HEK293 (cell line): ENCODE data around the gene THBD.
A peak's percentile ranks its signal among the peaks of the same experiment; 100 is the strongest.

Source experiments
- CTCF ChIA-PET: fragments of 350-600 bp; formaldehyde crosslinking; extraction: SDS; loops from one replicate; lab custom pipeline; 2021; ENCODE audit warnings: antibody characterized with exemption; lab: Yijun Ruan, JAX
- POLR2A ChIA-PET: fragments of 300-600 bp; formaldehyde crosslinking; extraction: SDS; loops from one replicate; lab custom pipeline; 2020; ENCODE audit warnings: antibody characterized with exemption, inconsistent platforms; lab: Yijun Ruan, JAX
- H3K27ac ChIP-seq: fragments of 200-500 bp; sonication (Bioruptor generic); 2 replicates; pipeline ENCODE4 v1.5.1; 2014; ENCODE audit warnings: low read depth, low read length, control low read depth, inconsistent platforms; ENCODE audit errors: extremely low read depth
- H3K36me3 ChIP-seq, 2 experiments: fragments of 200-500 bp in 1 of 2; sonication (Bioruptor generic) in 1 of 2; 1 replicate in 1 of 2; 2 replicates in 1 of 2; pipeline ENCODE4 v1.5.1; 2014 to 2017; ENCODE audit warnings: inconsistent platforms in 2 of 2, low read length in 2 of 2; ENCODE audit not compliant: control insufficient read depth in 2 of 2, insufficient read depth in 1 of 2
- H3K4me1 ChIP-seq: fragments of 200-500 bp; sonication (Bioruptor generic); 2 replicates; pipeline ENCODE4 v1.5.1; 2014; ENCODE audit warnings: mild to moderate bottlenecking, low read length, inconsistent platforms; ENCODE audit not compliant: control insufficient read depth, insufficient read depth
- H3K4me3 ChIP-seq: 2 replicates; pipeline ENCODE4 v1.5.1; 2011; ENCODE audit warnings: low read depth, mild to moderate bottlenecking, control low read depth, low read length, moderate library complexity
- H3K9me3 ChIP-seq: fragments of 200-500 bp; sonication (Bioruptor generic); 2 replicates; pipeline ENCODE4 v1.5.1; 2014; ENCODE audit warnings: low read depth, low read length, inconsistent platforms; ENCODE audit not compliant: control insufficient read depth, insufficient read depth
- AEBP2 ChIP-seq: fragments of 450-650 bp; formaldehyde crosslinking; IDR thresholded peaks from 2 replicates; pipeline ENCODE4 v1.5.1; 2016; ENCODE audit warnings: missing biosample characterization, missing genetic modification characterization, borderline replicate concordance
- GLIS1 ChIP-seq: fragments of 450-650 bp; formaldehyde crosslinking; IDR thresholded peaks from 2 replicates; pipeline ENCODE4 v1.5.1; 2016; ENCODE audit warnings: missing biosample characterization, missing genetic modification characterization
- GLIS2 ChIP-seq: fragments of 450-650 bp; formaldehyde crosslinking; IDR thresholded peaks from 2 replicates; pipeline ENCODE4 v1.5.1; 2016; ENCODE audit warnings: missing biosample characterization, missing genetic modification characterization
- IKZF3 ChIP-seq: fragments of 450-650 bp; IDR thresholded peaks from 2 replicates; pipeline ENCODE4 v1.5.0; 2018; ENCODE audit warnings: missing biosample characterization, mild to moderate bottlenecking, missing genetic modification characterization, moderate library complexity
- PBX3 ChIP-seq: sonication (generic); formaldehyde crosslinking; IDR thresholded peaks from 2 replicates; pipeline ENCODE4 v1.8.1; 2022; ENCODE audit warnings: mild to moderate bottlenecking, moderate library complexity, missing genetic modification reagents
- ZBTB17 ChIP-seq: fragments of 450-650 bp; formaldehyde crosslinking; IDR thresholded peaks from 2 replicates; pipeline ENCODE4 v1.5.1; 2016; ENCODE audit warnings: missing biosample characterization, missing genetic modification characterization
- ZNF10 ChIP-seq: fragments of 450-650 bp; formaldehyde crosslinking; IDR thresholded peaks from 2 replicates; pipeline ENCODE4 v1.5.1; 2017; ENCODE audit warnings: missing biosample characterization, missing genetic modification characterization
- ZNF112 ChIP-seq: fragments of 450-650 bp; formaldehyde crosslinking; IDR thresholded peaks from 2 replicates; pipeline ENCODE4 v1.5.0; 2017; ENCODE audit warnings: missing biosample characterization, missing genetic modification characterization
- ZNF114 ChIP-seq: fragments of 450-650 bp; formaldehyde crosslinking; IDR thresholded peaks from 2 replicates; pipeline ENCODE4 v1.5.0; 2017; ENCODE audit warnings: missing biosample characterization, missing genetic modification characterization
- ZNF335 ChIP-seq: fragments of 450-650 bp; formaldehyde crosslinking; conservative IDR thresholded peaks from 2 replicates; pipeline ENCODE4 v1.5.1; 2016; ENCODE audit warnings: missing biosample characterization, missing genetic modification characterization
- ZNF621 ChIP-seq: fragments of 450-650 bp; formaldehyde crosslinking; IDR thresholded peaks from 2 replicates; pipeline ENCODE4 v1.5.1; 2017; ENCODE audit warnings: missing biosample characterization, missing genetic modification characterization
- ZNF623 ChIP-seq: fragments of 450-650 bp; formaldehyde crosslinking; IDR thresholded peaks from 2 replicates; pipeline ENCODE4 v1.5.1; 2016; ENCODE audit warnings: missing biosample characterization, missing genetic modification characterization

Gene THBD

GRCh38 chr20:23086056-23086566, 36.6 kb upstream of the THBD start, which contains the start of gene CD93 (continued):
- no peak for TF ChIP-seq PBX3 (CRISPR knock-in tag)
- TF ChIP-seq ZNF623 (tag by site-specific recombination) = no peak
- TF ChIP-seq, all 188 proteins: peak for 2

- Histone ChIP-seq H3K9me3 (no peaks in the 10 kb centered on the region), H3K36me3 (no peaks in the 10 kb centered on the region), H3K4me1 (no peaks in the 10 kb centered on the region), H3K4me3 (no peak overlapping the region), H3K27ac (no peak overlapping the region)
- ChIA-PET CTCF (interaction anchor here (0.6 kb wide), 1 partner anchor 55 kb away, joined by 4 read pairs; no protein-coding TSS in a partner anchor), POLR2A (no interaction called here)
- TF ChIP-seq ZNF621 (tag by site-specific recombination) = no peak
- no peak for TF ChIP-seq AEBP2
- no peak for TF ChIP-seq ZNF335 (tag by site-specific recombination)
- 0 out of 2 replicates have a peak, but pooled peaks have one; percentile 17 for TF ChIP-seq GLIS2 (tag by site-specific recombination)
- TF ChIP-seq ZNF114 (tag by site-specific recombination) = no peak
- TF ChIP-seq GLIS1 (tag by site-specific recombination) = no peak
- TF ChIP-seq IKZF3 (tag by site-specific recombination) = no peak
Measured at GRCh38 chr20:23085436-23086055, 36.1 kb upstream of the THBD start.

GRCh38 chr20:23084845-23085365, 35.4 kb upstream of the THBD start:
- TF ChIP-seq ZBTB17 (tag by site-specific recombination) (no peak), ZNF112 (tag by site-specific recombination) (no peak)
- TF ChIP-seq, all 188 proteins: peak for 0
- ChIA-PET CTCF (no interaction called here), POLR2A (no interaction called here)
- Histone ChIP-seq H3K9me3 (no peaks in the 10 kb centered on the region), H3K4me3 (no peak overlapping the region), H3K27ac (no peak overlapping the region), H3K36me3 (no peaks in the 10 kb centered on the region), H3K4me1 (no peaks in the 10 kb centered on the region)

- ChIA-PET CTCF (no interaction called here), POLR2A (no interaction called here)
- Histone ChIP-seq H3K9me3 (no peaks in the 10 kb centered on the region), H3K36me3 (no peaks in the 10 kb centered on the region), H3K27ac (no peak overlapping the region), H3K4me1 (no peaks in the 10 kb centered on the region), H3K4me3 (no peak overlapping the region)
- TF ChIP-seq ZNF10 (tag by site-specific recombination) = no peak
Measured at GRCh38 chr20:23084282-23084844, 34.9 kb upstream of the THBD start.
